LNCAP (cell line): ENCODE measurements around the gene SH3RF1.

Source experiments
- CTCF ChIP-seq: fragments of 450-650 bp; IDR thresholded peaks from 2 replicates; pipeline ENCODE4 v1.5.1; 2017; ENCODE audit warnings: mild to moderate bottlenecking

The SH3RF1 gene

DNA sequence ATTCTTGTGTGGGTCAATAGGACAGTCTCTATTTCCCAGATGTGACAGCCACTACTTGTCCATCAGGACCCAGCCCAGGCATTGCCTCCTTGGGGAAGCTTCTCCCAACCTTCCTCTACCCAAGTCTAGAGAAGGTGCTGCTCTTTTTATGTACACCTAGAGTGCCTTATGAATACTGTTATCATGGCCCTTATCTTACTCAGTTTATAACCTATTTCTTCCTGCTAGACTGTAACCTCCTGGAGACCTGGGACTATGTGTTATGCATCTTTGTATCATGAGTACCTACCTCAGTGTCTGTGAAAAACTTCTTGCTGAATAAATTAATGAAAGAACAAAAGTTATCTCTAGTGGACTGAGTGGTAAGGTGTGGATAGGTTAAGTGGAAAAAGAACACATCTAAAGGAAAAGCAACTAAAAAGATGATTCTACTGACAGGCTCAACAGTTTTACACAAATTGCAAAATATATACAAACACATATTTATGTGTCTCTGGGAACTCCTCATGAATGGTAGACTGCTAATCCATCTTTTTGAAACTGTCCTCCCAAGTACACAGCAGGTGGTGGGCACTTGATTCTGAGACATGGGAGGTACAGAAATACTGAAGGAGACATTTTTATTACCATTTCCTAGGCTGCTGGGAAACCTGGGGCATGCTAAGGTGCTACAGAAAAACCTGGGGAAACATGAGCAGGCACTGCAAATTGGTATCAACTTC lies 106.6 kb downstream of the SH3RF1 start:
- no peak for TF ChIP-seq CTCF

DNA sequence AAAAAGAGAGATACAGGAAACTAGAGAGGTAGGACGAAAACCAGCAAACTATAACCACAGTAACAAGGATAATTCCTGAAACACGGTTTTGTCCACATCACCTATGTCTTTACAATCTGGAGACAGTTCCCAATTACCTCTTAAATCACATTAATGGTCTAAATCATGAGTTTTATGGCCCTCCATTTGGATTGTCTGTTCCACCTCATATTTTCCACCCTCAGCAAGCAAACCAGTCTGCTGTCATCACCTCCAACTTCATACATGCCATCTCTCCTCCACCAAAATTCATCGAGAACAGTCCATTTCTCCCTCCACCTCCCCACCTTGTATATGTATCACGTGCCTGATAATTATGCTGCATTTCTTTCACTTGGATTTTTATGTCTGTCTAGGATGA lies 107.3 kb downstream of the SH3RF1 start:
- no peak for TF ChIP-seq CTCF

DNA sequence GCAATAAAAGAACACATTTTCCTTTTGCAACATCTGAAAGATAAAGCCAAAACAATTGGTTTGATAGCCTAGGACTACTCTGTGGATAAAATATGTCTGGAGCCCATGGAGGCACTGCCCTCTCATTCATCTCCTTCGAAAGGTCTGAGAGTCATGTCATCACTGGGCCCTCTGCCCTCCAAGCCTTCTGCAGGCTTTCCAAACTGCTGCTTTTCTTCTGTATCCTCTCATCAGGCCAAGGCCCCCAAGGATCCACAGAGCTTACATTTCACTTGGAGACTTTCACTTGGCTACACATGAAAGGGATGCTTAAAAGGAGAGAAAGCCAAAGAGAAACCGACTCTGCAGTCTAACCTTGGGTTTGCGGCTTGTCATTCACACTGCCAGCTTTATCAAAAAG lies 109.9 kb downstream of the SH3RF1 start:
- TF ChIP-seq CTCF = no peak

- no peak for TF ChIP-seq CTCF
Observed at GRCh38 chr4:169159624-169160171, 111.1 kb downstream of the SH3RF1 start.

DNA sequence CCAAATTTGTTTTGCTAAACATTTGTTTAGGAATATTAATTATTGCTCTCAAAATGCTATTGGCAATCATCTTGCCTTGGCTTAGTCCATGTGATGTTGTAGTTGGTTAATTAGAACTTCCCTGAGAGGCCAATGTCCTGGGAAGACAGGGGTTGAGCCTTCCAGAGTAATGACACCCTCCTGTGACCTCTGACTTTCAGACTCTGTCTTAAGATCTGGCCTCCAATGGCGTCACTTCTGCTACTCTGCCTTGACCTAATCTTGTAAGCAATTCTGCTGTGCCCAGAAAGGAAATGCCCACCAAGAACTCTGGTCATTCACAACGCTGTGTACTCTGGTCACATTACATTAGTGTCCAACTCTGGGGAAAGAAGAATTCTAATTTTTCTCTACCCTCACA lies 111.9 kb downstream of the SH3RF1 start:
- TF ChIP-seq CTCF = no peak

DNA sequence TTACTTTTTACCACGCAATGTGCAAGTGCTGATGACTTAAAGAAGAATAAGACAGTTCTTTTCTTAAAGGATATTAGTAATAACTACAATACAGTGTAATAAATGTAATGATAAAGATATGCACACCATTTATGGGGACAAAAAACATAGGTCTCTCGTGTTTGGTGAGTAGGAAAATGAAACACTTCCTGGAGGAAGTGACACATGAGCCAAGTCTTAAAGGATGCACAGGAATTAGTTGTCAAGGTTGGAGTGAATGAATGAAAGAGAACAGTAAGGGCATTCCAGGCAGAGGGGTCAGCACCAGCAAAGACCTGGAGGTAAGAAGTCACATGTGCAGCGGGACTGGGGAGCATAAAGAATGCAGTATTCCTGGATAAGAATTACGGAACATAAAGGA lies 112.7 kb downstream of the SH3RF1 start:
- no peak for TF ChIP-seq CTCF

- TF ChIP-seq CTCF = no peak
Observed at GRCh38 chr4:169156392-169156791, 114.4 kb downstream of the SH3RF1 start.
